KG1 (cell line): ENCODE results near the gene VEGFB.
"Not testable (repeated sequence)": the region's sequence is repeated elsewhere in the genome, so short reads cannot be mapped to it uniquely, and the experiment has no call there.

Source experiments
- DNase-seq: peaks from one replicate; lab custom pipeline; 2025; lab: John Stamatoyannopoulos, UW

The VEGFB gene

GRCh38 chr11:64232182-64232966 is 2.0 kb upstream of the VEGFB start:
- DNase-seq: no peak

GRCh38 chr11:64232967-64233315 is 1.4 kb upstream of the VEGFB start:
- no peak for DNase-seq

GRCh38 chr11:64234647-64235379 is 429 bp downstream of the VEGFB start:
- DNase-seq: no peak

- no peak for DNase-seq
These were observed 1.2 kb downstream of the VEGFB start for GRCh38 chr11:64235437-64236161.

- no peak for DNase-seq
These were observed 3.1 kb downstream of the VEGFB start for GRCh38 chr11:64237484-64237951.

GRCh38 chr11:64238076-64238475 is 3.7 kb downstream of the VEGFB start:
- no peak for DNase-seq

GRCh38 chr11:64238999-64239398 is 4.6 kb downstream of the VEGFB start:
- DNase-seq: no peak

GRCh38 chr11:64239662-64240434 is 5.5 kb downstream of the VEGFB start:
- no peak for DNase-seq

- peak; percentile 98 for DNase-seq
These were observed 6.3 kb downstream of the VEGFB start, which contains the start of gene FKBP2 for GRCh38 chr11:64240435-64241240. Gene FKBP2 (plus strand): TSS chr11:64241095. CDS start chr11:64242388, 1,293 bp downstream.

- DNase-seq: peak; percentile 98
These were observed 6.8 kb downstream of the VEGFB start for GRCh38 chr11:64241241-64241490.

GRCh38 chr11:64241491-64242374 is 7.3 kb downstream of the VEGFB start:
- no peak for DNase-seq

- no peak for DNase-seq
These were observed 9.0 kb downstream of the VEGFB start for GRCh38 chr11:64243236-64243854.

GRCh38 chr11:64244107-64244506 is 9.7 kb downstream of the VEGFB start:
- no peak for DNase-seq

- no peak for DNase-seq
These were observed 10.6 kb downstream of the VEGFB start for GRCh38 chr11:64244966-64245365.

- no peak for DNase-seq
These were observed 11.0 kb downstream of the VEGFB start for GRCh38 chr11:64245401-64245796.

- no peak for DNase-seq
These were observed 11.6 kb downstream of the VEGFB start for GRCh38 chr11:64245797-64246620.

GRCh38 chr11:64246621-64246870 is 12.2 kb downstream of the VEGFB start:
- not testable (repeated sequence) for DNase-seq

GRCh38 chr11:64246871-64247728 is 12.7 kb downstream of the VEGFB start, which contains the start of gene PPP1R14B:
Gene PPP1R14B (minus strand): TSS chr11:64246943. CDS start chr11:64246673, 270 bp downstream.
- DNase-seq: peak; percentile 73
